ENCODE measurements around the gene LHX6. TPM values are rescaled to one million over a fixed set of nuclear protein-coding genes. Genes with fewer than 3 reads are reported as not detected.

The LHX6 gene
- polyA plus RNA-seq, 1 donor = 5.1 TPM

DNA sequence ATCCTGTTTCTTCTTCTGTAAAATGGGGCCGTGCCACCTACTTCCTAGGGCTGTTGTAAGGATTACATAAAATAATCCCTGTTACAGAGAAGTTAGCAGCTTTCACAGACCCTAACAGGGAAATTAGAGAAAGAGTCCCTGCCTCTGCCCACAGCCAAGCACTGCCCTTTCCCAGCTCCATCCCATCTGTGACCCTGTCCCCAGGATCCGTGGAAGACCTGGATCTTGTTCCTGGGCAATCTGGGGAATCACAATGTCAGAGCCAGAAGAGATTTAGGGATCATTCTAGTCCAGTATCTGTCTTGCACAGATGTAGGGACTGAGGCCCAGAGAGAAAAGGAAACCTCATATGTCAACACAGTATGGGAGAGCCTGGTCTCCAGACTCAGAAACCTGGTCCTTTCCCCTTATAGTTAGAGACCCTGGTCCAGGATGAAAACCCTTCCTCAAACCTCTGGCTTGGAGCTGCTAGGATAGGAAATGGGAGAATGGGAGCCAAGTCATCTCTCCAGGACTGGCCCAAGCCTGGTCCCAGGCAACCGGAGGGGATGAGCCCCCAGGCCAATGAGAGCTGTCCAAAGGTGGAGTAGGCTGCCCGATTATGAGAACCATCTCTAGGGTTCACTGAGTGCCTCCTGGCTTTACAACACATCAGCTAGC is 12.5 kb downstream of the LHX6 start:
- DNase-seq (ENCODE audit: low read depth) = no peak

DNA sequence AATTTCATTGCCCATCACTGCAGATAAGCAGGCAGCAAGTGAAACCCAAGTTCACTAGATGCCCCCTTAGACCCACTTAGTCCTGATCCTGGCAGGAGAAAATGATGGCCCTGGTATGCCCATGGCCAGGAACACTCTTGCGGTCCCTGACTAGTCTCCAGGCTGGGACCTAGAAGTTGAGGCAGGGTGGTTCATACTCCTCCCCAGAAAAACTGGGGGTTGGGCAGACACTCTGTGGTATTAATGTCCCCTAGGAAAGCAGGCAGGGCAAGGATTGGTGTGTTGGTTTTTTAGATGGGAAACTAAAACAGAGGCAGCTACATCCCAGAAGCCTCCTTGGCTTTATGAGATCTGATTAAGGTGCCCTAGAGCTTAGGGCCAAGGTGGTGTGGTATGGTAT is 13.1 kb downstream of the LHX6 start:
- no peak for DNase-seq (ENCODE audit: low read depth)

DNA sequence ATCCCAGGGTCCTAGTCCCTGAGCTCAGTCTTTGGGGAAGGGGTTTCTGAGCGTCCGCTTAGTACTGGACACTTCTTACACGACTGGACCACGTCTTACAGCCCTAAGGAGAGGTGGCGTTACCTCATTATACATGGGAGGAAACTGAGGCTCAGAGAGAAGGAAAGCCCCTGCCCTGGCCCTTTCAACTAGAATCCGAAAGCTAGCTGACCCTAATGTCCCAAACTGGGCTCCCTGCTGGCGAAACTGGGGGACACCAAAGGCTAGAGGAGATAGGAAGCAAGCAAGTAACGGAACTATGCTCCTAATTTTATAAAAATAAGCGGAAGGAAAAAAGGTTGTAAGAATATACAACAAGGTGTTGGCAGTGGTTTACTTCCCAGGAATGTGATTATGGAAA is 14.2 kb downstream of the LHX6 start:
- DNase-seq (ENCODE audit: low read depth) = no peak

DNA sequence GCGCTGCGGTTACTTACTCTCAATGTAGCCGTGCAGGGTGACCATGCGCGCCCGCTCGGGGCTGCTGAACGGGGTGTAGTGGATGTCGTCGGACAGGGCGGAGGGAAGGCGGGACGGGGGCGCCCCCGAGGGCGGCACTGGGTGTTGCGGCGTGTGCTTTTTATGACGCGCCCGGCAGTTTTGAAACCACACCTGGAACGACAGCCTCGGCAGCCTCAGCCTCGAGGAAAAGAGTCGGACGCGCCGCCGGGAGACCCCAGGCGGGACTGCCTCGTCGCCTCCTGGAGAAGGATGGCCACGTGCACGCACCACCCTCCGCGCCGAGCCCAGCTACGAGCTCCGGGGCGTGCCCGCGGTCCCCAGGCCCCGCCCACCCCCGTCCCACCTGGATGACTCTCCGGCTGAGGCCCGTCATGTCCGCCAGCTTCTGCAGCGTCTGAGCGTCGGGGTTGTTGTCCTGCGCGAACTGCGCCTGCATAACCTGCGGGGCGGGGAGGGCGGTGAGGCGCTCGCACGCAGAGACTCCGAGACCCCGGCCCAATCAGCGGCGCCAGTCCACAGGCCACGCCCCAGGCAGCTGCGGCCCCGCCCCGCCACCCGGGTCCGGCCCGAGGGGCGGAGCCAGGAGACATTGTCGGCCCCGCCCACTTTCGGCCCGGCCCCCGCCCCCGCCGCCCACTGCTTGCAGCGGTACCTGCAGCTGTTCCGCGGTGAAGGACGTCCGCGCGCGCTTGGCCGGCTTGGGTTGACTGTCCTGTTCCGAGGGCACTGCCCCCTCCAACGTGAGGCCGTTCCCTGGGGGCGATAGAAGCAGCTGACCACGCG is 15.0 kb downstream of the LHX6 start:
- no peak for DNase-seq (ENCODE audit: low read depth)

DNA sequence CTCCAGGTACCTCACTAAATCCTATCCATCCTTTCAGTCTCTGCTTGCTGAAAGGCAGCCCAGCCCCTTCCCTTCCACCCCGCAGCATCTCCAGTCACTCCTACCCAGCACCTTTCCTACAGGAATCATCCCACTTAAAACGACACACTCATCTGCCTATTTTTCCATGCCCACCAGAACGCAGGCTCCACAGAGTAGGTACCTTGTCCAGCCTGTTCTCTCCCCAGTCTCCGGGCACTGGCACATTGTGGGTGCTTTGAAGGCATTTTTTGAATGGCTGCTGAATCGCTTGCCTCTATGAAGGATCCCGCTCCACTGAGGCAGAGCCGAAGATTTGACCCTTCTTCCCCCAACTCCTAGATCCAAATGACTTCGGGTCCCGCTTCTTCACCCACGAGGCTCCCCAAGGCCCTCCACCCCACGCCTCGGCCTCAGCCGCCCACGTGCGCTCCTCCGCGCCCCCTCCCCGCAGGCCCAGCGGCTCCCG is 15.6 kb downstream of the LHX6 start:
- DNase-seq (ENCODE audit: low read depth) = no peak

DNA sequence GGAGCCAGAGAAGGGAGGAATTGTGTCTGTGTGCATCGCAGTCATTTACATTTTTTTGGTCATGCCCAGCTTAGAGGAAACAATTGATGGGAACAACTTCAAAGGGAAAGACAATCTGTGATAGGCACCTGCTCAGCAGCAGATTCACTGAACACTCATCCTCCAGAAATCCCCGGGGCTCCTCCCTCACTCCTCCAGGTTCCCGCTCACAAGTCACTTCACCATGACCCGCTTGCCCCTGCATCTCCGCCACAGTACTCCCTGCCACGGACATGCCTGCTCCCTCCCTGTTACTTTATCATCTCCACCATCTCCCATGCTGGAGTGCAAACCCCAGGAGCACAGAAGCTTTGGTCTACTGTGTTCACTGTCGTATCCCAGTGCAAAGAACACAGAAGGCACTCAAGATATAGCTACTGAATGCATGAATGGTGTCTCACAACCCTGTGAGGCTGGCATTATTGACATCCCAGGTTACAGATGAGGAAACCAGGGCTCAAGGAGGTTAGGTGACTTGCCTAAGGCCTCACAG is 16.2 kb downstream of the LHX6 start:
- no peak for DNase-seq (ENCODE audit: low read depth)

DNA sequence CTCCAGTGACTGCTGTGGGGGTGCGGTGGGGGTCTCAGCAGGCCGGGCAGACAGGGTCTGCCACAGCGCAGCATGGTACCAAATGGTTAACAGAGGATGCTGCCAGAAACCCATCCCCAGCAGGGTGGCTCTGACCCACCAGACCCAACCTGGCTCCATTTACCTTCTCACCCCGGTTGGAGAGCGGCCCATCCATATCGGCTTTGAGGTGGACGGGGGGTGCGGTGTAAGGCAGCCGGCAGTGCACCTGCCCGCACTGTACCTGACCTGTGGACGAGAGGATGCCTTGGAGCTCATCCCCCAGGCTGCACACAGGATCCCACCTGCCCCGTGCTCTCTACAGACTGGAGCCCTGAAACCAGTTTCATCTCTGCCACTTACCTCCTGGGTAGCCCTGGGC is 19.3 kb downstream of the LHX6 start:
- no peak for DNase-seq (ENCODE audit: low read depth)

DNA sequence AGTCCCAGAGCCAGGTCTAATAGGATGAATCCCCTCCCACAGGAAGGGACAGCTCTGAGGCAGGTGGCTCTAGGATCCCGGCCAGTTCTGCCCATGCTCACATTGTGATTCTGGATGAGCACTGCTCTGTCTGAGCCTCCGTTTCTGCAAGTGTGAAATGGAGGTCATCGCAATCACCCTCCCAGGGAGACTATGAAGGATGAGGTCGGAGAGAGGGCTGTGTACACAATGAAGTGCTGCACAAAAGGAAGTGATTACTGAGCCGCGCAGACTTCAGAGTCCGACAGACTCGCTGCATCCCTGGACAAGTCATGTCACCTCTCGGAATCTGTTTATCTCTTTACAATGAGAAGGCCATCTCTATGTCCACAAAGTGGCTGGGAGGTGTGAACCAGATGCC is 21.7 kb downstream of the LHX6 start:
- DNase-seq (ENCODE audit: low read depth) = no peak

DNA sequence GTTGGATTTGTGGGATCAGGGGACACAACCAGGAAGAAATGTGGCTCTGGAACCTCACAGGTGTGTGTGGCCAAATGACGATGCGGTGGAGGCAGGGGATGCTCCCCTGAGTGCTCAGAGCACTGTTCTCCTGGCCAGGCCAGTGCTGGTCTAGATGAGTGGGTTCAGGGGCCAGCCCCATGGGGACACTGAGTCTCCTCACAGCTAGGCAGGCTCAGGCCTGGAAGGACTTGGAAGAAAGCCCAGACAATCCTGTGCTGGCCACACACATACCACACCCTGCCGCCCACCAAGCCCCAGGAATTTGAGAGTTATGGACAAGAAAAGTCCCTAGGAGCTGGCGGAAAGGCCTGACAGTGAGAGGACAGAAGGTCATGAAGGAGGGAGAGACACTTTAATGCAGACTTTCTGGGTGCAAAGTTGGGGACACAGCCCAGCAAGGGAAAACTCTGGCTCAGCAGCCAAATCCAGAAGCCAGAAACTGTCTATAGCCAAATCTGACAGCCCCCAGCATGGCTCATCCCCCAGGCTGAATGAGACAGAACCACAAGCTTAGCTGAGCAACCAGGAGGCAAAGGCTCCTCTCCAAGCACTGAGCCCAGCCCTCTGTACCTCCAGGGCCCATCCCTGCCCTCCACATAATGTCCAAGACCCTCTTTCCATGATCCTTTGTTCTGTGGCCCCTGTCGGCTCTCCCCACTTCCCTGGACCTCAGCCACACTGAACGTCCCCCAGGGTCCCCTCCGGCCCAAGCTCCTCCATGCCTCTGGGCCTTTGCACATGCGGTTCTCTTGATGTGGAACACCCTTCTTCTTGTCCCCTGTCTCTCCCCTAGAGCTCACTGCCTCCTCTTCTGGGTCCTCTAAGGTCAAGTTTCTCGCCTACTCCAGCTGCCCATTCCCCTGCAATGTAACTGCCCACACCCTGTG is 22.4 kb downstream of the LHX6 start:
- no peak for DNase-seq (ENCODE audit: low read depth)

DNA sequence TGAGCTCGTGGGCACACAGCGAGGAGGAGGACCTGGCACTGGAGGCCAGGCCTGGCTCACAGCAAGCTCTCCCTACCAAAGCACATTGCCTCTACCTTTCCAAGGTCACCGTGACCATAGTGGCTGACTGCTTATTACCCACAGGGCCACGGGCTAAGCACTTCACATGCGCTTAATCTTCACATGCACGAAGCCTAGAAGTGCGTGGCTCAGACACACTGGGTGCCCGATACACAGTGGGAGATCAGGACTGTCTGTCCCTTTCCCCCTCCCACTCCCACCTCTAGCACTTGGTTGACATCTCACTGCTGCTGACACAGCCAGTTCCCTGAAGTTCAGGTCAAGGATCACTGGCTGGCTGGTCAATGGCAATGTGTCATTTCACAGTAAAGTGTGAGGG is 23.6 kb downstream of the LHX6 start:
- DNase-seq (ENCODE audit: low read depth) = no peak

DNA sequence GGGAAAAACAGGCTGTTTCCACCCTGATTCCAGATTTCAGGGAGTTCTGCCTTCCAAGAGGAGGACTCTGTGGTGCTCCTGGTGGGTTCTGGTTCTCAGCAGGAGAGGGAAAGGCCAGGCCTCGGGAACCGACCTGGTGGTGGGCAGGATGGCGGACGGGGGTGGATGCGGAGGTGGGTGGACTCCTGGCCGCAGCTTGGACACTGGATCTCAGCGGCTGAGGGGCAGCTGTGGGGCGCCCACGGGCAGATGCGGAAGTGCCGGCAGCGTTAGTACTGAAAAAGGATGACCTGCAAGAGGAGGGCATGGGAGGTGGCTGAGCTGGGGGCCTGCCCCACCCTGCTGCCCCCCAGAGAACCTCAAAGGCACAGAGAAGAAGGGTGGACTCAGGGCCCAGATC is 24.3 kb downstream of the LHX6 start:
- DNase-seq (ENCODE audit: low read depth) = no peak

DNA sequence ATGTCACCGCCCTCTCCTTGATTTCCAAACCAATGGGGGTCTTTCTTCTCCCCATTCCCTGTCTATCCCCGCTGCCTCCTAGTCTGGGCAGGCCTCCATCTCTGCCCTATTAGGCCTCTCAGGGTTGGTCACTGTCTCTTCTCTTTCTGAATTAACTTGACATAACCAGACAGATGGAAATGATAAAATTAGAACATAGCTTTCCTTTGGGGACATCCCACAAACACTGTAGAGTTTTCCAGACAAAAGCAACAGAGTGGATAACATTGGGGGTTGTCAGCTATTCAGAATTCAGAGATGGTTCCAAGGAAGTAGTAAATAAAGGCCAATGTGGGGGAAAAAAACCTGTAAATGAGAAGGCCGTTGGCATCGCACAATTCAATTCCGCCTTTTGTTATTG is 24.7 kb downstream of the LHX6 start:
- DNase-seq (ENCODE audit: low read depth) = peak; percentile 28

DNA sequence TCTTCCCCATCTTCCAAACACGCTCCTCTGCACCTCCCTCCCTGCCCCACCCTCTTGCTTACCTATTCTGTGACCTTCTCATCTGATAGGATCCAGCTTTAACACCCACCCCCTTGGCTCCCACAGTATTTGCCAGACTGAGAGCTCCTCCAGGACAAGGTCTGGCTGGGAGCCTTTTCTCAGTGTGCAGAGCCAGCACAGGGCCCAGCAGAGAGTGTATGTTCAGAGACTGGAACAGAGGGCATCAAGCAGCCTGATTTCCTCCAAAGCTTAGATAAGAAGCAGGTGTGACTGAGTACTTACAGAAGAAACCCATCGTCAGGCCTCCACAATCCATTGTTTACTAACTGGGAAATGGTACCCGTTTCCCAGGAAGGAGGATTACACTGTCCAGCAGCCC is 26.6 kb downstream of the LHX6 start:
- DNase-seq (ENCODE audit: low read depth) = no peak

DNA sequence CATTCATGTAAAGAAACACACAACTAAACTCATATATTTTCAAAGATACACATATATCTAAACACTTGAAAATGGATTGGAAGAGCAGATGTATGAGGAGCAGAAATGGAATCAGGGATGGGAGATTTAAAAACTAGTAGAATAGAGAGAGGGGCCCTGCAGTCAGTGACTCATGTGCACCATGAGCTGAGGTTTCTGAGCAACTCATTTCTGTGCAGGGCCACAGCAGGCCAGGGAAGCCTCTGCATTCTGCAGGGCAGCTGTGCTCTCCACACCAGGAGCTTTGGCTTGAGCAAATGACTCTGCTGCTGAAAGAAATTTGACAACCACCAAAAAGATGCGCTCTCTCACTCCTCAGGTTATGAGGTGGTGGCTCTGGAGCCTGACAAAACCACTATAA is 27.1 kb downstream of the LHX6 start:
- DNase-seq (ENCODE audit: low read depth) = no peak

DNA sequence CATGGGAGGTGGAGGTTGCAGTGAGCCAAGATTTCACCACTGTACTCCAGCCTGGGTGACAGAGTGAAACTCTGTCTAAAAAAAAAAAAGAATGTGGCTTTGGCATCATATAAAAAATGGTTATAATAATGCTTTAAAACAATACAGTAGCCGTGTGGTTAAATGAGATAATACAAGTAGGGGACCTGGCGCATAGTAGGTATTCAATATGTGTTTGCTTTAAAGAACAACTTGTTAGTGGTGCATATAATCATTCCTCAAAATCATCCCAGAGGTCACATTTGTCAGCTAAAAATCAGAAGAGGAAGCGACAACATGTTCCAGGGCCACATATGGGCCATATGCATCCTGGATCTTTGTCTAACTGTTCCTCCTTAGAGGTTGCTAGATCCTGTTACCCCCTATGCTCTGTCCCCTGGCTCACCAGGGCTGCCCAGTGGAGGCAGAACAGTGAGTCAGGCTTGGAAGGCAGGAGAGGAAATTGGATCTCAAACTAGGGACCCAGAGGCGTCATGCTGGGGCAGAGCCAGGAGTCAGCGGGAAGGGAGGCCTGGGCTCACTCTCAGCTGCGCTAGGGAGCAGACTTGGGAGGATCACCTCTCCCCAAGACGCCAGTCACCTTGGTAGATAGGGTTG is 27.7 kb downstream of the LHX6 start:
- DNase-seq (ENCODE audit: low read depth) = no peak

DNA sequence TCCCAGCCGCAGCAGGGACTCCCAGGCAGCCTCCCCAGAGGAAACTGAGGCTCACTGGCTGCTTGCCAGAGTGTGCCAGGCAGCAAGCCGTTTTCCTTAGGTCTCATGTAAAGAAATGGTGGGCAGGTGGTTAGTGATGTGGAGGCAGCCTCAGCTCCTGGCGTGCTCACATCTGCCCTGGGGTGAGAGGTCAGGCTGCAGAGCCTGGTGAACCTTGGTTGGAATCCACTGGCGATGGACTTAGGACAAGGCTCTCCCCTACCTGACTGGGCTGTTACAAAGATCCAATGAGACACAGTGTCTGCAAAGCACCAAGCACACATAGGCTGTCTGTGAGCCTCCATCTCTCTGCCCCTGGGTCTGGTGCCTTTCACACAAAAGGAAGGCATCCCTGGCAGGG is 30.9 kb downstream of the LHX6 start:
- no peak for DNase-seq (ENCODE audit: low read depth)

DNA sequence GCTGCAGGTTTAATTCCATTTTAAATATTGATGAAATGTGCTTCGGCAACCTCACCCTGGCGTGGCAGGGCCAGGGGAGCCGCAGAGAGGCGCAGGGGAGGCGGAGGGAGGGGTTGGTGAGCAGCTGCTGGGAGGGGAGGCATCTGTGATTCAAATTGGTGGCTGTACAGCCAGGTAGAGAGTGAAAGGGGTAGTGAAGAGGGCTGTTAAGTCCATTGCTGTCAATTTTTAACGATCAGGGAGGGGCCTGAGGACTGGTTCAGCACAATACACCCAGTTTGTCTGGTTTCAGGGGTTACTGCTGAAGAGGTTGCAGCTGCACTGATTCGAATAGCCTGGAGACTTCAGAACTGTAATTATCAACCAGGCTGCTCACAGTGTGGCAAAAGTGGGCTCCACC is 31.3 kb downstream of the LHX6 start:
- DNase-seq (ENCODE audit: low read depth) = no peak

DNA sequence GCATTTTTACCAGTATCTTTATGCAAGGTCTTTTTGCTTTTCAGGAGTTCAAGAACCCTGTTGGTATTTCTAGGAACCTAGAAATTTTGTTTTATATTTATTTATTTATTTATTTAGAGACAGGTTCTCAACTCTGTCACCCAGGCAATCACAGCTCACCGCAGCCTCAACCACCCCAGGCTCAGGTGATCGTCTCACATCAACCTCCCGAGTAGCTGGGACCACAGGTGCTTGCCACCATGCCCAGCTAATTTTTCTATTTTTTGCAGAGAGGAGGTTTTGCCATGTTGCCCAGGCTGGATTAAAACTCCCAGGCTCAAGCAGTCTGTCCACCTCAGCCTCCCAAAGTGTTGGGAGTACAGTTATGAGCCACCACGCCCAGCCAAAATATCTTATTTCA is 32.9 kb downstream of the LHX6 start:
- DNase-seq (ENCODE audit: low read depth) = no peak

DNA sequence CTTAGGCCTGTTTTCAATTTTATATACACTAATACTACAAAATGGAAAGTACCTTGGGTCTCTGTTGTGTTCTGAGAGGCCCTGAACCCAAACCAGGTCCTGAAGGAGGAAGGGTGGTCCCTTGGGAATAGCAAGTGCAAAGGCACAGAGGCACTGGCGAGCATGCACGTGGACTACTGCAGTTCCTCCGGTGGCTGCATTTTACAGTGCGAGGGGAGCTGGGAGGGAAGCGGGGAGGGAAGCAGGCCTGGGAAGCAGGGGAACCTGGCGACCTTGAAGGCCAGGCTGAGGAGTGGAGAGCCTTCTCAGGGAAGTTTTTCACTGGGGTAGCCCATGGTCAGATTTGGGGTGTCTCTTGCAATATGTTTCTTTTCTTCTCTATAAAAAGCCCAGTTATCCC is 35.1 kb downstream of the LHX6 start:
- no peak for DNase-seq (ENCODE audit: low read depth)

DNA sequence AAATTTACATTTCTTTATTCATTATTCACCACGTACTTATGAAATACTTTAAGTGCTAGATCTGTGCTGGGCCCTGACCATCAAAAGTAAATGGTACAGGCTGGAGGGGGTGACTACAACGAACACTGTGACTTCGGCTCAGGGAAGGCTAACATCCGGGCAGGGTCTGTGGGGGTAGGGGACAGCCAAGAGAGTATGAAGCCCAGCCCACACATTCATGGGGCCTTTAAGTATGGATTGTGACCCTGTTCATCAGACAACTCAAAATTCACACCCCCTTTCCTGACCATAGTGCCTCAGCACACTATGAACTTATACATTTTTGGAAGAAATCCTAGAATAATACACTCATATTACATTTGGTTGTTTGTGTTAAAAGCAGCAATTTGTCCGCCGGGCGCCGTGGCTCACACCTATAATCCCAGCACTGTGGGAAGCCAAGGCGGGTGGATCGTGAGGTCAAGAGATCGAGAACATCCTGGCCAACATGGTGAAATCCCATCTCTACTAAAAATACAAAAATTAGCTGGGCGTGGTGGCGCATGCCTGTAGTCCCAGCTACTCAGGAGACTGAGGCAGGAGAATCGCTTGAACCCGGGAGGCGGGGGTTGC is 35.7 kb downstream of the LHX6 start:
- DNase-seq (ENCODE audit: low read depth) = no peak

DNA sequence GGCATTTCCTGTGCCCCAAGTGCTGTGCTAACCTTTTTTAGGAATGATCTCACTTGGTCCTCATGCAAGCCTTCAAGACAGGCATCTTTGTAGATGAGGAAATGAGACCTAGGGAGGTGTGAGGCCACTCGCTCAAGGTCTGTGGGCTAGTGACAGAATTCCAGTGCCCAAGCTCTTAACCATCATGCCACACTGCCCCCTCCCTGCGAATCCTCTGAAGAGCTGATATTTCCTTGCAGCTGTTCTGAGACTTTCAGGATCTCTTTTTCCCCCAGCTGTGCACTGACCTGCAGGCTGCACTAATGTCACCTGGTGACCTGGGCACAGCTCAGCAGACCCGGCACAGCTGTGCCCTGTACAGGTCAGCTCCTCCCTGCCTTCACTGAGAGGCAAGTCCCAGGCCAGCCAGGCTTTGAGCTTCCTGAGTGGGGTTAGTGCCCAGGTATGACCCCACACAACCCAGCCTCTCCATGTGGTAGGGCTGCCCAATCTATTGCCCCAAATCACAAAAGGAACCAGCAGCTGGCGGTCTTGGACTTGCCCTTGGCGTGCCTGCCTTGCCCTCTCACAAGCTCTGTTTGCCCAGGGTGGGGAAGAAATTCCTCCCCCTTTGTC is 36.4 kb downstream of the LHX6 start:
- no peak for DNase-seq (ENCODE audit: low read depth)

Measured in forelimb muscle (tissue), 1 donor.